Heart left ventricle (tissue), 13 donors: Measurements from ENCODE around the gene CHMP3.

Source experiments
- CTCF ChIP-seq, 12 donors: fragments of 200-600 bp; sonication (generic) in 4 of 12; IDR thresholded peaks; one replicate each; pipeline versions ENCODE4 v1.5.0 to v1.8.0; 2018 to 2022; ENCODE audit warnings: antibody characterized with exemption in 12 of 12, mild to moderate bottlenecking in 5 of 12
- POLR2A ChIP-seq, 2 donors: fragments of 450-650 bp; IDR thresholded peaks; one replicate each; pipeline ENCODE4 v1.6.1; 2017; ENCODE audit warnings: antibody characterized with exemption in 2 of 2, mild to moderate bottlenecking in 2 of 2, moderate library complexity in 2 of 2
- donor health status: ischemic (EF 13 %, LVEDD 7.1; RV severe dilation, severe dysfunction).
- donor health status: DM: no; HTN: yes; CAD: no.
- donor health status: DM: no; HTN: no; CAD: no.
- donor health status: ischemic (EF 25% LVEDD 6.9; RV normal size, moderate dysfunction).
- donor health status: ischemic (EF 25% LVEDD 5.7; RV mildly dilated, moderate dysfunction).
- donor health status: ischemic (EF 35%, LVEDD 5.7; RV mildly dilated, moderate dysfunction).
- donor health status: nonischemic (EF 11% LVEDD 7.7; RV severe dilation, severe dysfunction).
- donor health status: DM: yes; HTN: yes; CAD: no.
- donor health status: PGD.
- donor health status: ischemic (EF 29% LVEDD 5.4; RV normal size, mild dysfunction).
- donor health status: nonischemic (EF 23%, LVEDD 6.1; RV moderate dilation, normal function).

DNA sequence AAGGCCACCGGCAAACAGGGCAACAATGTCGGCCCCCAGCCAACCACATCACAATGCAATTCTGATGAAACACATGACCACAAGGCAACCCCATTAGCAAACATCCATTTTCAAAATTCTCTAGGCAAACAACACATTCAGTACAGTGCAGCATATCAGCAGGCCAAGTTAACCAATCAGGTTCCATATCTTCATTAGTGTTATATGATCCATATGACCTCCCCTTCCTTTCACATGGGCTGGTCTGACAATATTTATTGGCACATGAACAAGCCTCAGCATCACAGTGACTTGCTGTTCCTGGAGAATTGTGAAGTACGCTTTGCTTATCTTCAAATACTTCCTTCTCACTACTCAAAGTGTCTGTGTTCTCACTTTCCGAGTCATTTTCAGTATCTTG is 40.7 kb upstream of the CHMP3 start:
- no peak for TF ChIP-seq CTCF (IDR thresholded peaks at IDR 0.05)
- TF ChIP-seq POLR2A (IDR thresholded peaks at IDR 0.05), result no peak
